Naive B cell (primary cell): ENCODE data around the gene TOP2A. TPM values are rescaled to one million over a fixed set of nuclear protein-coding genes. Genes with fewer than 3 reads are reported as not detected.

Experiments
- ATAC-seq, 2 donors: fragments of 150-1000 bp; cut with Tn5 transposase; 2 replicates each; pipeline ENCODE4 v1.10.0; 2021; ENCODE audit warnings: low read depth in 2 of 2, mild to moderate bottlenecking in 2 of 2, moderate library complexity in 2 of 2
- DNase-seq: peaks from one replicate; pipeline ENCODE4 v3.0.0; 2022
- H3K27ac Mint-ChIP-seq, 6 donors: one replicate each; pipeline ENCODE4 v1.8.0; 2020 to 2022; ENCODE audit warnings: mild to moderate bottlenecking in 6 of 6, mixed read lengths in 6 of 6, moderate library complexity in 5 of 6, inconsistent platforms in 2 of 6
- H3K27me3 Mint-ChIP-seq, 3 donors: one replicate each; pipeline ENCODE4 v1.8.0; 2021 to 2022; ENCODE audit warnings: mixed read lengths in 3 of 3, mild to moderate bottlenecking in 1 of 3
- H3K36me3 Mint-ChIP-seq, 2 donors: one replicate each; pipeline ENCODE4 v1.8.0; 2020 to 2022; ENCODE audit warnings: mixed read lengths in 2 of 2, inconsistent platforms in 1 of 2, mild to moderate bottlenecking in 1 of 2
- H3K4me1 Mint-ChIP-seq, 3 donors: one replicate each; pipeline ENCODE4 v1.8.0; 2020 to 2022; ENCODE audit warnings: mixed read lengths in 3 of 3, inconsistent platforms in 1 of 3, mild to moderate bottlenecking in 1 of 3, moderate library complexity in 1 of 3
- H3K4me3 Mint-ChIP-seq, 8 donors: one replicate each; pipeline ENCODE4 v1.8.0; 2020 to 2022; ENCODE audit warnings: mild to moderate bottlenecking in 8 of 8, mixed read lengths in 8 of 8, moderate library complexity in 8 of 8, inconsistent platforms in 2 of 8
- H3K9me3 Mint-ChIP-seq, 7 donors: one replicate each; pipeline ENCODE4 v1.8.0; 2020 to 2022; ENCODE audit warnings: mixed read lengths in 7 of 7, mild to moderate bottlenecking in 5 of 7, inconsistent platforms in 2 of 7, moderate library complexity in 1 of 7
- polyA plus RNA-seq, 6 donors: library from polyadenylated mRNA; unstranded; fragments of 300-500 nt; fragmentation: Illumina TruSeq; gene quantifications; one replicate each; pipeline ENCODE4 v1.2.3, GENCODE V29; 2021; ENCODE audit warnings: low read depth in 6 of 6

Gene TOP2A
- polyA plus RNA-seq, 6 donors from 2014 or later: 0.49 to 1.7 (median 0.79) TPM; not detected in 1

DNA sequence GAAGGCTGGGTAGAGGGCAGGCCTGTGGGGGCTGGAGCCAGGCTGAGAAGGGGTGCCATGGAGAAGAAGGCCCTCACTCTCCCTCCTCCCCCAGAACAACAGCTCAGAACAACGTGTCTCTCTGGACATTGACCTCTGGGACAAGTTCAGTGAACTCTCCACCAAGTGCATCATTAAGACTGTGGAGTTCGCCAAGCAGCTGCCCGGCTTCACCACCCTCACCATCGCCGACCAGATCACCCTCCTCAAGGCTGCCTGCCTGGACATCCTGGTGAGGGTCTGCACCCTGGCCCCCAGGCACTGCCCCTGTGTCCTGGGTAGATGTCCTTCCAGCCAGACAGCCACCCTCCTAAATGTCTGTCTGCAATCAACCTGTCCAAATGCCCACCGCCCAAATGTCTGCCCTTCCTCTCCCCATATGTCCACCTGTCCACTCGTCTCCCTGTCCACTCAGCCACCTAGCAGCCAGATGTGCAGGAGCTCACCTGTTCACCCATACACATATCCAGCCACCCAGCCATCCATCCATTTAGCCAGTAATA is 65.4 kb downstream of the TOP2A start:
- DNase-seq (no peak), ATAC-seq (no peak)
- peak overlapping the region in 2 of 8 donors; percentile 66 to 69 for H3K4me3 Mint-ChIP-seq
- H3K9me3 Mint-ChIP-seq: no peaks in the 10 kb centered on the region
- peak overlapping the region; percentile 70 to 99 (median 86) for H3K27ac Mint-ChIP-seq
- H3K36me3 Mint-ChIP-seq: peaks cover 0 to 19% of the 10 kb centered on the region in 2 donors
- no peaks in the 10 kb centered on the region for H3K27me3 Mint-ChIP-seq
- H3K4me1 Mint-ChIP-seq: peaks cover 46 to 62% (median 56%) of the 10 kb centered on the region in 3 donors

GRCh38 chr17:40351359-40352236 is 66.1 kb downstream of the TOP2A start:
- ATAC-seq: peak; percentile 31 to 47
- Mint-ChIP-seq H3K27ac (peak overlapping the region; percentile 59 to 99 (median 86)), H3K9me3 (no peaks in the 10 kb centered on the region), H3K27me3 (no peaks in the 10 kb centered on the region), H3K4me3 (peak overlapping the region in 4 of 8 donors; percentile 10 to 49 (median 22)), H3K36me3 (peaks cover 0 to 19% of the 10 kb centered on the region in 2 donors), H3K4me1 (peaks cover 53 to 69% (median 63%) of the 10 kb centered on the region in 3 donors)
- DNase-seq: peak; percentile 39

DNA sequence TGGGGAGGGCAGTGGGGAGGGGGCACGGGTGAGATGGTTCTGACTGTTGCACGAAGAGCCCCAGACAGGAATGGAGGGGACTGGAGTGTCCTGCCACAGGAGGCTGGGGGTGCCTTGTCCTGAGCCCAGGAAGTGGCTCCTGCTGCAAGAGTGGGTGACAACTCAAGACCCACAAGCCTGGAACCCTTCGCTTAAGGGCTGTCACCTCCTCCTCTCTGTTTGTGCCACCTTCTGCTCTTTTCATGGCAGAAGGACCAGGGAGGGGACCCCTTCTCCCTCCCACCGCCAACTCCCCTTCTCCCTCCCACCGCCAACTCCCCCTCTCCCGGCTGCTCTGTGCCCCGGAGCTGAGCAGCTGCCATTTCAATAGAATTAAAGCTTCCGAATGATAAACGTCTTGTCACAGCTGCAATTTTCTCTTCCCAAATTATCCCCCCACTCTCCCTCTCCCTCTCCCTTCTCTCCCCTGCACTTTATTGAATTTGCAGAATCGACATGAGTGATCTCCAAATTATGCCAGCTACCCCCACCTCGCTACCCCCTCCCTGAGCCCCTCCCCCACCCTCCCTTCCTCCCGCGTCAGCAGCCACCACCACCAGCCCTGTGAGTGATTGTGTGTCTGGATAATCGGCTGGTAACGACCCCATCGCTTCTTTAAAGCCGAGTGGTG is 66.9 kb downstream of the TOP2A start:
- DNase-seq: no peak
- Mint-ChIP-seq H3K4me1 (peaks cover 61 to 77% (median 71%) of the 10 kb centered on the region in 3 donors), H3K36me3 (peaks cover 0 to 19% of the 10 kb centered on the region in 2 donors), H3K4me3 (no peak overlapping the region), H3K27ac (peak overlapping the region in 4 of 6 donors; percentile 52 to 99 (median 66)), H3K9me3 (no peaks in the 10 kb centered on the region), H3K27me3 (no peaks in the 10 kb centered on the region)
- ATAC-seq: no peak

GRCh38 chr17:40349895-40350688 is 67.6 kb downstream of the TOP2A start:
- Mint-ChIP-seq H3K4me1 (peaks cover 69 to 80% (median 71%) of the 10 kb centered on the region in 3 donors), H3K9me3 (no peaks in the 10 kb centered on the region), H3K27ac (peak overlapping the region in 4 of 6 donors; percentile 47 to 99 (median 80)), H3K36me3 (peaks cover 0 to 19% of the 10 kb centered on the region in 2 donors), H3K4me3 (peak overlapping the region in 1 of 8 donors; percentile 16), H3K27me3 (no peaks in the 10 kb centered on the region)
- ATAC-seq (no peak), DNase-seq (no peak)

- H3K4me3 Mint-ChIP-seq: no peak overlapping the region
- peaks cover 0 to 19% of the 10 kb centered on the region in 2 donors for H3K36me3 Mint-ChIP-seq
- no peaks in the 10 kb centered on the region for H3K9me3 Mint-ChIP-seq
- peak overlapping the region in 3 of 6 donors; percentile 39 to 99 (median 86) for H3K27ac Mint-ChIP-seq
- no peak for ATAC-seq
- H3K27me3 Mint-ChIP-seq: no peaks in the 10 kb centered on the region
- H3K4me1 Mint-ChIP-seq: peaks cover 74 to 81% (median 75%) of the 10 kb centered on the region in 3 donors
- DNase-seq: no peak
These were observed 68.2 kb downstream of the TOP2A start for GRCh38 chr17:40349477-40349894.

DNA sequence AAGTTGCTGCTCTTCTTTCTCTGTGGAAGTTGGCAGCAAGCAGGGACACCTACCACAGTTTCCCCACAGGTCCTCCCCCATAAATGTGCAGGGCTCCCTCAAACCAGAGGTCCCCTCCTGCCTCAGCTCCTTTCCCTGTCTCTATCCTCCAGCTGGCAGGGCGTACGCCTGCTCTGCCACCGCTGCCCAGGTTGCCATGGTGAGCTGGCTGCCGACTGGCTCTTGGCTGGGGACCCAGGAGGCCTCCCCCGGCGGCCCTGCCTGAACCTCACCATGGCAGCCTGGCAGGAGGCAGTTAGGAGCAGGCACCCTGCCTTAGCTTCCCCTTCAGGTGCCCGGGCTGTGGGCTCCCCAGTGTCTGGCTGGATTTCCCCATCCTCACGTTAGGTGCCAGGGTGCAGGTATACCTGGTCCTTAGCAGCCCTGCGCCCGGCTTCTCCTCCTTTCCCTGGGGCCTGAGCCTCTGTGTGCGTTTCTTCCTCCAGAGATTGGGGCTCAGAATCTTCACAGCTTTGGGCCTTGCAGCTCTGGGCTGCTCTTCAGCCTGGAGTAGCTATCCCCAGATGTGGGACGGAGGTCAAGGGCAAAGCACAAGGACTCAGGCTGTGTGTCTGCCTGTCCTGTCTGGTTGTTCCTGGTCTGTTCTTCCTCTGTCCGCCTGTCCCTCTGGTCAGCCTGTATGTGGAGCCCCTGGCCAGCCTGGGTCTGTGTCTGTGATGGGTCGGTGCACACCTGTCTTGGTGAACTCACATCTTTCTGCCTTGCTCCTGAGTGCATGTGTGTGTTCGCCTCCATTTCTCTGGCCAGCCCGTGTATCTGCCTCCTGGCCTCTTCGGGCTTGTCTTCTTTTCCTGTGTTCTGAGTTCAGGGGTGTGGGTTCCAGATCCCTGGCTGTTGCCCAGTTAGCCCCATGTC is 68.9 kb downstream of the TOP2A start:
- Mint-ChIP-seq H3K27ac (peak overlapping the region in 3 of 6 donors; percentile 11 to 99 (median 86)), H3K27me3 (no peaks in the 10 kb centered on the region), H3K36me3 (peaks cover 0 to 19% of the 10 kb centered on the region in 2 donors), H3K4me3 (peak overlapping the region in 2 of 8 donors; percentile 8 to 55), H3K4me1 (peaks cover 79 to 88% (median 80%) of the 10 kb centered on the region in 3 donors), H3K9me3 (no peaks in the 10 kb centered on the region)
- no peak for DNase-seq
- no peak for ATAC-seq

GRCh38 chr17:40348136-40348504 is 69.6 kb downstream of the TOP2A start:
- H3K27me3 Mint-ChIP-seq: no peaks in the 10 kb centered on the region
- peaks cover 84 to 94% (median 85%) of the 10 kb centered on the region in 3 donors for H3K4me1 Mint-ChIP-seq
- no peaks in the 10 kb centered on the region for H3K9me3 Mint-ChIP-seq

GRCh38 chr17:40347319-40348135 is 70.2 kb downstream of the TOP2A start:
- H3K27ac Mint-ChIP-seq: peak overlapping the region in 5 of 6 donors; percentile 65 to 99 (median 78)
- peaks cover 83 to 94% (median 85%) of the 10 kb centered on the region in 3 donors for H3K4me1 Mint-ChIP-seq
- DNase-seq (no peak), ATAC-seq (no peak)
- H3K36me3 Mint-ChIP-seq: peaks cover 0 to 13% of the 10 kb centered on the region in 2 donors
- no peaks in the 10 kb centered on the region for H3K9me3 Mint-ChIP-seq
- no peaks in the 10 kb centered on the region for H3K27me3 Mint-ChIP-seq
- peak overlapping the region in 7 of 8 donors; percentile 26 to 92 (median 75) for H3K4me3 Mint-ChIP-seq

More at GRCh38 chr17:40348136-40348504, 69.6 kb downstream of the TOP2A start:
- peak overlapping the region in 5 of 6 donors; percentile 9 to 99 (median 78) for H3K27ac Mint-ChIP-seq
- ATAC-seq (no peak), DNase-seq (no peak)
- peaks cover 0 to 19% of the 10 kb centered on the region in 2 donors for H3K36me3 Mint-ChIP-seq
- H3K4me3 Mint-ChIP-seq: peak overlapping the region in 5 of 8 donors; percentile 44 to 92 (median 77)

DNA sequence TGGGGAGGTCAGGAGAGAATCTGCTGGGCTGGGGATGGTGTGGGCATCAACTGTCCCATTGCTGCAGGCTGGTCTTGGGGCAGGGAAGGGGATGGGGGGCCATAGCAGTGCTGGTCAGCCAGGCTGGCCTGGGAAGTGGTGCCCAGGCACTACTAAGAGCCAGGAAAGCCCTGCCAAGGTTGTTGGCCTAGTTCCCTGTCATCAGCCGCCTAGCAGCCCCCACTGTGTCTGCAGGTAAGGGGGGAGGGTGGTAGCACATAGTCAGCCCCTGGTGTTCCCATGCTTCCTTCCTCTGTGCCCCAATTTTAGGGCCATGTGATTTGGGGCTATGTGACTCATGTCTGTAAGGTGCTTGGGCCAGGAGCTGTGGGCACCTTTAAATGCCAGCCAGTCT is 70.9 kb downstream of the TOP2A start:
- no peak for ATAC-seq
- peaks cover 75 to 89% (median 77%) of the 10 kb centered on the region in 3 donors for H3K4me1 Mint-ChIP-seq

GRCh38 chr17:40345994-40346764 is 71.5 kb downstream of the TOP2A start:
- Mint-ChIP-seq H3K27me3 (no peaks in the 10 kb centered on the region), H3K4me1 (peaks cover 71 to 85% (median 72%) of the 10 kb centered on the region in 3 donors), H3K4me3 (peak overlapping the region in 7 of 8 donors; percentile 63 to 92 (median 83)), H3K9me3 (no peaks in the 10 kb centered on the region), H3K27ac (peak overlapping the region; percentile 80 to 99 (median 96)), H3K36me3 (peaks cover 0 to 8% of the 10 kb centered on the region in 2 donors)
- ATAC-seq (no peak), DNase-seq (no peak)

More for the DNA sequence above, 70.9 kb downstream of the TOP2A start:
- no peak for DNase-seq
- H3K9me3 Mint-ChIP-seq: no peaks in the 10 kb centered on the region
- peak overlapping the region in 4 of 6 donors; percentile 53 to 99 (median 95) for H3K27ac Mint-ChIP-seq
- H3K36me3 Mint-ChIP-seq: peaks cover 0 to 8% of the 10 kb centered on the region in 2 donors
- H3K27me3 Mint-ChIP-seq: no peaks in the 10 kb centered on the region
- peak overlapping the region in 7 of 8 donors; percentile 16 to 92 (median 59) for H3K4me3 Mint-ChIP-seq
